A549 (cell line): ENCODE results near the gene IGLL1. TPM values are rescaled to one million over a fixed set of nuclear protein-coding genes. Genes with fewer than 3 reads are reported as not detected.

ENCODE experiments used
- ATAC-seq, 2 experiments: fragments of 200-7000 bp in 1 of 2; fragments of >200 bp in 1 of 2; cut with Nextera tagmentation in 1 of 2; cut with Tn5 transposase in 1 of 2; 3 replicates each; pipeline versions ENCODE4 v1.8.0 to v1.9.1; 2018 to 2020; ENCODE audit warnings: mild to moderate bottlenecking in 1 of 2, moderate library complexity in 1 of 2
- CTCF ChIA-PET: fragments of 300-600 bp; sonication (Branson Sonifier 250); formaldehyde crosslinking; extraction: SDS; loops from one replicate; lab custom pipeline; 2021; ENCODE audit warnings: antibody characterized with exemption, inconsistent platforms; lab: Yijun Ruan, JAX
- POLR2A ChIA-PET: fragments of 350-600 bp; formaldehyde crosslinking; extraction: SDS; loops from one replicate; lab custom pipeline; 2021; ENCODE audit warnings: antibody characterized with exemption, inconsistent platforms; lab: Yijun Ruan, JAX
- DNase-seq, 2 experiments: peaks; one replicate each; pipeline versions ENCODE4 v3.0.0 to v3.0.0-alpha.2; 2011 to 2016; ENCODE audit warnings: low read depth in 1 of 2, low spot score in 1 of 2
- FAIRE-seq: peaks from 2 replicates; lab custom pipeline; 2011; peaks lifted over from hg19 to GRCh38; lab: Jason Lieb, UNC
- H3K27ac ChIP-seq, 2 experiments: fragments of >200 bp; sonication (Bioruptor Twin); formaldehyde crosslinking; 3 replicates each; pipeline ENCODE4 v1.5.1; 2016 to 2017
- H3K4me1 ChIP-seq: fragments of >200 bp; sonication (Bioruptor Twin); formaldehyde crosslinking; 3 replicates; pipeline ENCODE4 v1.6.1; 2016
- H3K4me2 ChIP-seq: fragments of >200 bp; sonication (Bioruptor Twin); formaldehyde crosslinking; 3 replicates; pipeline ENCODE4 v1.6.1; 2016
- H3K4me3 ChIP-seq: fragments of >200 bp; sonication (Bioruptor Twin); formaldehyde crosslinking; 3 replicates; pipeline ENCODE4 v1.5.1; 2016
- H3K9me3 ChIP-seq: fragments of >200 bp; sonication (Bioruptor Twin); formaldehyde crosslinking; 3 replicates; pipeline ENCODE4 v1.6.1; 2016
- ATOH8 ChIP-seq: fragments of 250-450 bp; sonication (Bioruptor Pico); IDR thresholded peaks from 2 replicates; pipeline ENCODE4 v1.5.0; 2020; ENCODE audit warnings: low read depth, mild to moderate bottlenecking, moderate library complexity
- HEYL ChIP-seq: fragments of 250-450 bp; sonication (Bioruptor Pico); IDR thresholded peaks from 2 replicates; pipeline ENCODE4 v1.8.0; 2021; ENCODE audit warnings: mild to moderate bottlenecking, moderate library complexity
- HOXB13 ChIP-seq: fragments of 250-450 bp; sonication (Bioruptor Pico); IDR thresholded peaks from 2 replicates; pipeline ENCODE4 v1.5.0; 2020; ENCODE audit warnings: low read depth, mild to moderate bottlenecking, moderate library complexity
- JUNB ChIP-seq: fragments of >200 bp; sonication (Bioruptor Twin); formaldehyde crosslinking; IDR thresholded peaks from 2 replicates; pipeline ENCODE4 v1.6.1; 2016
- KDM5A ChIP-seq: fragments of 200-600 bp; sonication (generic); IDR thresholded peaks from 2 replicates; pipeline ENCODE4 v1.6.1; 2016; ENCODE audit warnings: antibody characterized with exemption, mild to moderate bottlenecking
- NFE2L2 ChIP-seq: fragments of 150-350 bp; conservative IDR thresholded peaks from 2 replicates; pipeline ENCODE4 v1.6.1; 2014; ENCODE audit warnings: low read length
- PHF8 ChIP-seq: fragments of 200-600 bp; sonication (generic); IDR thresholded peaks from 2 replicates; pipeline ENCODE4 v1.6.1; 2016; ENCODE audit warnings: low read depth, mild to moderate bottlenecking, antibody characterized with exemption, moderate library complexity, borderline replicate concordance
- POLR2AphosphoS2 ChIP-seq: conservative IDR thresholded peaks from 2 replicates; pipeline ENCODE4 v1.6.1; 2012; ENCODE audit warnings: low read length, improper control_type of control experiment, inconsistent platforms
- RNF2 ChIP-seq: fragments of 200-600 bp; sonication (generic); IDR thresholded peaks from 2 replicates; pipeline ENCODE4 v1.6.1; 2016; ENCODE audit warnings: low read depth, mild to moderate bottlenecking, antibody characterized with exemption, moderate library complexity, borderline replicate concordance
- SMC3 ChIP-seq: fragments of >200 bp; sonication (Bioruptor Twin); formaldehyde crosslinking; IDR thresholded peaks from 3 replicates; pipeline ENCODE4 v1.6.1; 2018; ENCODE audit warnings: inconsistent platforms
- SREBF2 ChIP-seq: fragments of 450-650 bp; IDR thresholded peaks from 2 replicates; pipeline ENCODE4 v1.6.1; 2014; ENCODE audit warnings: mild to moderate bottlenecking, moderate library complexity
- TP53 ChIP-seq: fragments of 250-450 bp; sonication (Bioruptor Pico); IDR thresholded peaks from 2 replicates; pipeline ENCODE4 v1.5.0; 2021; ENCODE audit warnings: mild to moderate bottlenecking, moderate library complexity
- ZC3H11A ChIP-seq: fragments of 450-650 bp; IDR thresholded peaks from 2 replicates; pipeline ENCODE4 v1.6.1; 2014; ENCODE audit warnings: antibody characterized with exemption, mild to moderate bottlenecking
- ZNF302 ChIP-seq: fragments of 250-450 bp; sonication (Bioruptor Pico); IDR thresholded peaks from 2 replicates; pipeline ENCODE4 v1.9.0; 2021; ENCODE audit warnings: inconsistent platforms, mild to moderate bottlenecking, moderate library complexity
- ZSCAN20 ChIP-seq: fragments of 250-450 bp; sonication (Bioruptor Pico); IDR thresholded peaks from 2 replicates; pipeline ENCODE4 v1.8.0; 2022; ENCODE audit warnings: mild to moderate bottlenecking, moderate library complexity
- WGBS: methylation state at CpG from one replicate; pipeline ENCODE4 v1.1.6; 2017; ENCODE audit errors: missing lambda C conversion rate; 5-methylcytosine and 5-hydroxymethylcytosine counted together
- polyA plus RNA-seq, 4 experiments: library from polyadenylated mRNA; depleted of rRNA in 3 of 4; stranded (reverse); fragments of >200 nt; fragmentation: RNase III in 1 of 4; extraction: RNeasy Plus Mini Kit Qiagen cat#74134 plus additional on column Dnase treatment in 1 of 4; gene quantifications; 2 replicates in 3 of 4; 3 replicates in 1 of 4; pipeline ENCODE4 v1.2.3, GENCODE V29; 2011 to 2017
- TF ChIP-seq, protein P1 (sequence below): IDR thresholded peaks from 2 replicates; pipeline ENCODE4 v1.6.1; 2012
- TF ChIP-seq, protein P2 (sequence below): fragments of 200-600 bp; sonication (generic); IDR thresholded peaks from 2 replicates; pipeline ENCODE4 v1.6.1; 2016; ENCODE audit warnings: antibody characterized with exemption, mild to moderate bottlenecking, moderate library complexity

Gene IGLL1
- polyA plus RNA-seq, 2 of the 4 experiments (the other 2 are of a cell fraction), result not detected

GRCh38 chr22:23552573-23552972 lies 27.5 kb downstream of the IGLL1 start:
- Histone ChIP-seq H3K4me1 (no peaks in the 10 kb centered on the region; the same call in 2 of the 3 replicates), H3K27ac (no peak overlapping the region), H3K4me2 (no peak overlapping the region), H3K4me3 (no peak overlapping the region), H3K9me3 (no peaks in the 10 kb centered on the region)
- POLR2A ChIA-PET, result no interaction called here
- ATAC-seq (no peak), FAIRE-seq (no peak), DNase-seq (no peak)
- TF ChIP-seq PHF8 (no peak), NFE2L2 (no peak), POLR2AphosphoS2 (no peak), ZSCAN20 (CRISPR knock-in tag) (no peak)
- CTCF ChIA-PET, result no interaction called here

DNA sequence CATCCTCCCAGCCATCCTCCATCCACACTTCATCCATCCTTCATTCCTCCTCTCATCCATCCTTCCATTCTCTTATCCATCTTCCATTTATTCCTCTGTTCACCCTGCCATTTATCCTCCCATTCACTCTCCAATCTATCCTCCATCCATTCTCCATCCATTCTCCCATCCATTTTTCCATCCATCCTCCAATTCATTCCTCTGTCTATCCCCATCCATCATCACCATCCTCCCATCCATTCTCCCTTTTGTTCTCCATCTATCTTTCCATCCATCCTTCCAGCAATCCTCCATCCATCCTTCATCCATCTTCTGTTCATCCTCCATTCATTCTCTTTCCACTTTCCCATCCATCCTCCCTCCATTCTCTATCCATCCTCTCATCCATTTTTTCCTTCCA lies 28.7 kb downstream of the IGLL1 start:
- Histone ChIP-seq H3K27ac (no peak overlapping the region), H3K4me1 (no peaks in the 10 kb centered on the region; the same call in 2 of the 3 replicates), H3K4me2 (no peak overlapping the region), H3K4me3 (no peak overlapping the region), H3K9me3 (no peaks in the 10 kb centered on the region)
- DNase-seq, result no peak
- TF ChIP-seq ZNF302 (CRISPR knock-in tag), result no peak
- TF ChIP-seq PHF8, result no peak
- CTCF ChIA-PET, result no interaction called here
- no peak for FAIRE-seq
- ATAC-seq, result no peak
- POLR2A ChIA-PET, result no interaction called here

GRCh38 chr22:23550049-23550650 lies 29.9 kb downstream of the IGLL1 start:
- POLR2A ChIA-PET, result no interaction called here

GRCh38 chr22:23549198-23549595 lies 30.9 kb downstream of the IGLL1 start:
- ChIA-PET CTCF (no interaction called here), POLR2A (no interaction called here)
- Histone ChIP-seq H3K27ac (no peak overlapping the region; a peak in 1 of 6 replicates), H3K4me2 (no peak overlapping the region), H3K9me3 (no peaks in the 10 kb centered on the region), H3K4me1 (no peaks in the 10 kb centered on the region; the same call in 2 of the 3 replicates), H3K4me3 (no peak overlapping the region)
- no peak for TF ChIP-seq JUNB
- TF ChIP-seq ZC3H11A, result no peak
- TF ChIP-seq ATOH8, result no peak
- TF ChIP-seq HEYL (CRISPR knock-in tag), result no peak
- no peak for TF ChIP-seq SREBF2
- no peak for TF ChIP-seq SMC3
- WGBS, result 33% methylated on average over 3 of the region's 5 CpGs
- ATAC-seq, result no peak
- DNase-seq, result no peak
- FAIRE-seq, result no peak

More at GRCh38 chr22:23550049-23550650, 29.9 kb downstream of the IGLL1 start:
- Histone ChIP-seq H3K4me3 (no peak overlapping the region), H3K4me1 (no peaks in the 10 kb centered on the region; the same call in 2 of the 3 replicates), H3K4me2 (no peak overlapping the region), H3K27ac (no peak overlapping the region), H3K9me3 (no peaks in the 10 kb centered on the region)
- CTCF ChIA-PET, result no interaction called here
- 12% methylated on average over 4 of the region's 4 CpGs for WGBS
- FAIRE-seq (no peak), ATAC-seq (no peak), DNase-seq (no peak)
- TF ChIP-seq NFE2L2 (no peak), RNF2 (no peak), TP53 (CRISPR knock-in tag) (no peak), HOXB13 (CRISPR knock-in tag) (no peak), KDM5A (no peak)
- TF ChIP-seq, protein P1, sequence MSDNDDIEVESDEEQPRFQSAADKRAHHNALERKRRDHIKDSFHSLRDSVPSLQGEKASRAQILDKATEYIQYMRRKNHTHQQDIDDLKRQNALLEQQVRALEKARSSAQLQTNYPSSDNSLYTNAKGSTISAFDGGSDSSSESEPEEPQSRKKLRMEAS, result no peak
- TF ChIP-seq, protein P2, sequence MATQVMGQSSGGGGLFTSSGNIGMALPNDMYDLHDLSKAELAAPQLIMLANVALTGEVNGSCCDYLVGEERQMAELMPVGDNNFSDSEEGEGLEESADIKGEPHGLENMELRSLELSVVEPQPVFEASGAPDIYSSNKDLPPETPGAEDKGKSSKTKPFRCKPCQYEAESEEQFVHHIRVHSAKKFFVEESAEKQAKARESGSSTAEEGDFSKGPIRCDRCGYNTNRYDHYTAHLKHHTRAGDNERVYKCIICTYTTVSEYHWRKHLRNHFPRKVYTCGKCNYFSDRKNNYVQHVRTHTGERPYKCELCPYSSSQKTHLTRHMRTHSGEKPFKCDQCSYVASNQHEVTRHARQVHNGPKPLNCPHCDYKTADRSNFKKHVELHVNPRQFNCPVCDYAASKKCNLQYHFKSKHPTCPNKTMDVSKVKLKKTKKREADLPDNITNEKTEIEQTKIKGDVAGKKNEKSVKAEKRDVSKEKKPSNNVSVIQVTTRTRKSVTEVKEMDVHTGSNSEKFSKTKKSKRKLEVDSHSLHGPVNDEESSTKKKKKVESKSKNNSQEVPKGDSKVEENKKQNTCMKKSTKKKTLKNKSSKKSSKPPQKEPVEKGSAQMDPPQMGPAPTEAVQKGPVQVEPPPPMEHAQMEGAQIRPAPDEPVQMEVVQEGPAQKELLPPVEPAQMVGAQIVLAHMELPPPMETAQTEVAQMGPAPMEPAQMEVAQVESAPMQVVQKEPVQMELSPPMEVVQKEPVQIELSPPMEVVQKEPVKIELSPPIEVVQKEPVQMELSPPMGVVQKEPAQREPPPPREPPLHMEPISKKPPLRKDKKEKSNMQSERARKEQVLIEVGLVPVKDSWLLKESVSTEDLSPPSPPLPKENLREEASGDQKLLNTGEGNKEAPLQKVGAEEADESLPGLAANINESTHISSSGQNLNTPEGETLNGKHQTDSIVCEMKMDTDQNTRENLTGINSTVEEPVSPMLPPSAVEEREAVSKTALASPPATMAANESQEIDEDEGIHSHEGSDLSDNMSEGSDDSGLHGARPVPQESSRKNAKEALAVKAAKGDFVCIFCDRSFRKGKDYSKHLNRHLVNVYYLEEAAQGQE, result no peak
